B cell (primary cell): ENCODE measurements around the gene TENT4A. TPM values are rescaled to one million over a fixed set of nuclear protein-coding genes. Genes with fewer than 3 reads are reported as not detected.

Experiments
- ATAC-seq: fragments of 200-7000 bp; cut with Tn5 transposase; one replicate; pipeline ENCODE4 v1.10.0; 2021; ENCODE audit warnings: low read depth, mild to moderate bottlenecking, moderate number of reproducible peaks, moderate library complexity
- CTCF ChIA-PET: fragments of 350-600 bp; sonication (Branson Sonifier 250); formaldehyde crosslinking; loops from one replicate; lab custom pipeline; 2021; ENCODE audit warnings: antibody characterized with exemption, inconsistent platforms; lab: Charles Lee
- POLR2A ChIA-PET: fragments of 350-600 bp; sonication (Branson Sonifier 250); formaldehyde crosslinking; loops from one replicate; lab custom pipeline; 2021; ENCODE audit warnings: antibody characterized with exemption; lab: Charles Lee
- DNase-seq: peaks from one replicate; pipeline ENCODE4 v3.0.0; 2013
- H2AFZ ChIP-seq: 2 replicates; pipeline ENCODE4 v1.6.1; 2012; ENCODE audit warnings: mild to moderate bottlenecking, low read depth, low read length; ENCODE audit not compliant: insufficient read depth, poor library complexity, severe bottlenecking
- H3K27ac ChIP-seq, 2 donors: 1 replicate in 1 of 2; 2 replicates in 1 of 2; pipeline ENCODE4 v1.5.1; 2012 to 2013; ENCODE audit warnings: low read length in 2 of 2, mild to moderate bottlenecking in 2 of 2, moderate library complexity in 1 of 2
- H3K27me3 ChIP-seq, 4 experiments: fragments of 200-600 bp in 1 of 4; sonication (generic) in 1 of 4; replicated peaks in 1 of 4; 1 replicate in 2 of 4; 2 replicates in 2 of 4; pipeline versions ENCODE4 v1.6.1 to v1.7.0; 2013 to 2016; ENCODE audit warnings: low read length in 3 of 4, mild to moderate bottlenecking in 2 of 4, mixed read lengths in 1 of 4, moderate library complexity in 1 of 4; ENCODE audit not compliant: insufficient read depth in 4 of 4, control insufficient read depth in 3 of 4; ENCODE audit errors: control extremely low read depth in 1 of 4
- H3K36me3 ChIP-seq, 2 experiments: replicated peaks in 1 of 2; 1 replicate in 1 of 2; 2 replicates in 1 of 2; pipeline versions ENCODE4 v1.6.1 to v1.7.1; 2013; ENCODE audit warnings: low read length in 1 of 2; ENCODE audit not compliant: insufficient read depth in 2 of 2, control insufficient read depth in 1 of 2; ENCODE audit errors: control extremely low read depth in 1 of 2, extremely low read depth in 1 of 2
- H3K4me1 ChIP-seq, 2 donors: fragments of 200-600 bp in 1 of 2; sonication (generic) in 1 of 2; 1 replicate in 1 of 2; 2 replicates in 1 of 2; pipeline versions ENCODE4 v1.5.1 to v1.6.1; 2013 to 2017; ENCODE audit warnings: low read length in 2 of 2; ENCODE audit not compliant: control insufficient read depth in 2 of 2, insufficient read depth in 2 of 2
- H3K4me2 ChIP-seq: replicated peaks from 2 replicates; pipeline ENCODE3; 2012; ENCODE audit warnings: mild to moderate bottlenecking, low read depth, low read length; ENCODE audit not compliant: poor library complexity, severe bottlenecking
- H3K4me3 ChIP-seq, 5 experiments: fragments of 200-600 bp in 1 of 5; sonication (generic) in 1 of 5; 1 replicate in 3 of 5; 2 replicates in 2 of 5; pipeline versions ENCODE4 v1.5.1 to v1.7.0; 2011 to 2016; ENCODE audit warnings: low read length in 4 of 5, mild to moderate bottlenecking in 4 of 5, low read depth in 2 of 5, control low read depth in 1 of 5, moderate library complexity in 1 of 5; ENCODE audit not compliant: insufficient read depth in 1 of 5; ENCODE audit errors: control extremely low read depth in 1 of 5, extremely low read depth in 1 of 5
- H3K79me2 ChIP-seq: fragments of 200-600 bp; sonication (generic); one replicate; pipeline ENCODE4 v1.6.0; 2016; ENCODE audit warnings: low read length; ENCODE audit not compliant: control insufficient read depth, insufficient read depth
- H3K9ac ChIP-seq: fragments of 200-600 bp; sonication (generic); 2 replicates; pipeline ENCODE4 v1.6.1; 2017; ENCODE audit warnings: mild to moderate bottlenecking, low read length, moderate library complexity
- H3K9me3 ChIP-seq, 3 donors: one replicate each; pipeline versions ENCODE4 v1.6.1 to v1.7.1; 2013; ENCODE audit warnings: low read length in 2 of 3; ENCODE audit not compliant: control insufficient read depth in 2 of 3, insufficient read depth in 1 of 3; ENCODE audit errors: control extremely low read depth in 1 of 3
- H4K20me1 ChIP-seq: 2 replicates; pipeline ENCODE4 v1.6.0; 2012; ENCODE audit warnings: mild to moderate bottlenecking, low read length; ENCODE audit not compliant: insufficient read depth, control insufficient read depth, poor library complexity, severe bottlenecking
- H3K27ac Mint-ChIP-seq: one replicate; pipeline ENCODE4 v1.8.0; 2021; ENCODE audit warnings: mixed read lengths
- H3K27me3 Mint-ChIP-seq: one replicate; pipeline ENCODE4 v1.8.0; 2021; ENCODE audit warnings: mixed read lengths
- H3K4me1 Mint-ChIP-seq: one replicate; pipeline ENCODE4 v1.8.0; 2021; ENCODE audit warnings: mixed read lengths
- H3K4me3 Mint-ChIP-seq: one replicate; pipeline ENCODE4 v1.8.0; 2021; ENCODE audit warnings: mixed read lengths
- H3K9me3 Mint-ChIP-seq: one replicate; pipeline ENCODE4 v1.8.0; 2022; ENCODE audit warnings: mixed read lengths; ENCODE audit not compliant: insufficient read depth
- CTCF ChIP-seq: fragments of 200-600 bp; IDR thresholded peaks from one replicate; pipeline ENCODE4 v1.8.0; 2022; ENCODE audit warnings: antibody characterized with exemption, mild to moderate bottlenecking
- EZH2 ChIP-seq: IDR thresholded peaks from 2 replicates; pipeline ENCODE4 v1.6.1; 2012; ENCODE audit warnings: borderline replicate concordance, low read depth, mild to moderate bottlenecking, moderate library complexity, low read length; ENCODE audit not compliant: insufficient read depth, poor library complexity, severe bottlenecking
- WGBS: methylation state at CpG from one replicate; pipeline ENCODE4 v1.1.5; 2013; ENCODE audit warnings: missing lambda C conversion rate; ENCODE audit not compliant: insufficient coverage; 5-methylcytosine and 5-hydroxymethylcytosine counted together
- intact Hi-C: fragments of 100-400 bp; cut with micrococcal nuclease; formaldehyde crosslinking; loops from one replicate; pipeline ENCODE4 v1.10.0; 2022
- polyA plus RNA-seq: library from polyadenylated mRNA; depleted of rRNA; stranded (reverse); fragments of >200 nt; gene quantifications from 2 replicates; pipeline ENCODE4 v1.2.3, GENCODE V29; 2012
- total RNA-seq, 2 donors: library from RNA; stranded (reverse); fragments of 120-200 nt in 1 of 2; gene quantifications; 1 replicate in 1 of 2; 2 replicates in 1 of 2; pipeline versions ENCODE4 v1.2.3 to v1.2.4, GENCODE V29; 2013 to 2022

The TENT4A gene
- total and polyA plus RNA-seq, 2 donors (not counting 1 experiment from before 2014, with no cell fraction given): 18.5 to 63.6 TPM

GRCh38 chr5:6763191-6763590 is 50.0 kb downstream of the TENT4A start:
- 96% methylated on average over 10 of the region's 12 CpGs for WGBS
- H3K9me3 Mint-ChIP-seq: no peaks in the 10 kb centered on the region
- no peak overlapping the region for H3K4me3 Mint-ChIP-seq
- Histone ChIP-seq H3K36me3 (peaks cover 0 to 7% of the 10 kb centered on the region in 2 experiments), H3K9me3 (peaks cover 0 to 8% (median 2%) of the 10 kb centered on the region in 3 donors), H3K4me1 (no peaks in the 10 kb centered on the region), H3K79me2 (no peaks in the 10 kb centered on the region), H2AFZ (no peak overlapping the region), H3K27me3 (no peaks in the 10 kb centered on the region), H3K27ac (no peak overlapping the region), H3K4me3 (no peak overlapping the region), H3K4me2 (no peak overlapping the region), H4K20me1 (no peaks in the 10 kb centered on the region), H3K9ac (no peak overlapping the region)
- DNase-seq: no peak
- H3K4me1 Mint-ChIP-seq: peaks cover 1% of the 10 kb centered on the region
- POLR2A ChIA-PET: no interaction called here
- TF ChIP-seq CTCF (no peak), EZH2 (no peak)
- CTCF ChIA-PET: no interaction called here
- intact Hi-C loops: no loop called here
- no peak overlapping the region for H3K27ac Mint-ChIP-seq
- ATAC-seq: no peak
- H3K27me3 Mint-ChIP-seq: peaks cover 4% of the 10 kb centered on the region

GRCh38 chr5:6765612-6766525 is 52.6 kb downstream of the TENT4A start:
- DNase-seq: peak; percentile 30
- Histone ChIP-seq H3K79me2 (no peaks in the 10 kb centered on the region), H3K27me3 (no peaks in the 10 kb centered on the region), H2AFZ (no peak overlapping the region), H3K27ac (no peak overlapping the region), H3K4me2 (no peak overlapping the region), H3K9me3 (peaks cover 0 to 8% (median 2%) of the 10 kb centered on the region in 3 donors), H3K36me3 (no peaks in the 10 kb centered on the region), H3K4me1 (no peaks in the 10 kb centered on the region), H4K20me1 (no peaks in the 10 kb centered on the region), H3K9ac (no peak overlapping the region), H3K4me3 (no peak overlapping the region)
- peak; percentile 21 for ATAC-seq
- TF ChIP-seq CTCF: peak; percentile 48
- no peak for TF ChIP-seq EZH2
- no peak overlapping the region for H3K4me3 Mint-ChIP-seq
- intact Hi-C loops: loop anchor here (5.0 kb wide), 1 partner anchor 981 kb away; no protein-coding TSS in a partner anchor
- H3K4me1 Mint-ChIP-seq: peaks cover 1% of the 10 kb centered on the region
- peaks cover 4% of the 10 kb centered on the region for H3K27me3 Mint-ChIP-seq
- H3K27ac Mint-ChIP-seq: no peak overlapping the region
- H3K9me3 Mint-ChIP-seq: no peaks in the 10 kb centered on the region
- CTCF ChIA-PET: interaction anchor here (1.1 kb wide), 1 partner anchor 16 kb away, joined by 3 read pairs; no protein-coding TSS in a partner anchor
- 44% methylated on average over 21 of the region's 22 CpGs for WGBS
- POLR2A ChIA-PET: no interaction called here
